B cell (primary cell): Measurements from ENCODE around the gene C22orf31. TPM values are rescaled to one million over a fixed set of nuclear protein-coding genes. Genes with fewer than 3 reads are reported as not detected.

ENCODE experiments used
- ATAC-seq: fragments of 200-7000 bp; cut with Tn5 transposase; one replicate; pipeline ENCODE4 v1.10.0; 2021; ENCODE audit warnings: low read depth, mild to moderate bottlenecking, moderate number of reproducible peaks, moderate library complexity
- CTCF ChIA-PET: fragments of 350-600 bp; sonication (Branson Sonifier 250); formaldehyde crosslinking; loops from one replicate; lab custom pipeline; 2021; ENCODE audit warnings: antibody characterized with exemption, inconsistent platforms; lab: Charles Lee
- POLR2A ChIA-PET: fragments of 350-600 bp; sonication (Branson Sonifier 250); formaldehyde crosslinking; loops from one replicate; lab custom pipeline; 2021; ENCODE audit warnings: antibody characterized with exemption; lab: Charles Lee
- DNase-seq: peaks from one replicate; pipeline ENCODE4 v3.0.0; 2013
- H2AFZ ChIP-seq: 2 replicates; pipeline ENCODE4 v1.6.1; 2012; ENCODE audit warnings: mild to moderate bottlenecking, low read depth, low read length; ENCODE audit not compliant: insufficient read depth, poor library complexity, severe bottlenecking
- H3K27ac ChIP-seq, 2 donors: 1 replicate in 1 of 2; 2 replicates in 1 of 2; pipeline ENCODE4 v1.5.1; 2012 to 2013; ENCODE audit warnings: low read length in 2 of 2, mild to moderate bottlenecking in 2 of 2, moderate library complexity in 1 of 2
- H3K27me3 ChIP-seq, 4 experiments: fragments of 200-600 bp in 1 of 4; sonication (generic) in 1 of 4; replicated peaks in 1 of 4; 1 replicate in 2 of 4; 2 replicates in 2 of 4; pipeline versions ENCODE4 v1.6.1 to v1.7.0; 2013 to 2016; ENCODE audit warnings: low read length in 3 of 4, mild to moderate bottlenecking in 2 of 4, mixed read lengths in 1 of 4, moderate library complexity in 1 of 4; ENCODE audit not compliant: insufficient read depth in 4 of 4, control insufficient read depth in 3 of 4; ENCODE audit errors: control extremely low read depth in 1 of 4
- H3K36me3 ChIP-seq, 2 experiments: replicated peaks in 1 of 2; 1 replicate in 1 of 2; 2 replicates in 1 of 2; pipeline versions ENCODE4 v1.6.1 to v1.7.1; 2013; ENCODE audit warnings: low read length in 1 of 2; ENCODE audit not compliant: insufficient read depth in 2 of 2, control insufficient read depth in 1 of 2; ENCODE audit errors: control extremely low read depth in 1 of 2, extremely low read depth in 1 of 2
- H3K4me1 ChIP-seq, 2 donors: fragments of 200-600 bp in 1 of 2; sonication (generic) in 1 of 2; 1 replicate in 1 of 2; 2 replicates in 1 of 2; pipeline versions ENCODE4 v1.5.1 to v1.6.1; 2013 to 2017; ENCODE audit warnings: low read length in 2 of 2; ENCODE audit not compliant: control insufficient read depth in 2 of 2, insufficient read depth in 2 of 2
- H3K4me2 ChIP-seq: replicated peaks from 2 replicates; pipeline ENCODE3; 2012; ENCODE audit warnings: mild to moderate bottlenecking, low read depth, low read length; ENCODE audit not compliant: poor library complexity, severe bottlenecking
- H3K4me3 ChIP-seq, 5 experiments: fragments of 200-600 bp in 1 of 5; sonication (generic) in 1 of 5; 1 replicate in 3 of 5; 2 replicates in 2 of 5; pipeline versions ENCODE4 v1.5.1 to v1.7.0; 2011 to 2016; ENCODE audit warnings: low read length in 4 of 5, mild to moderate bottlenecking in 4 of 5, low read depth in 2 of 5, control low read depth in 1 of 5, moderate library complexity in 1 of 5; ENCODE audit not compliant: insufficient read depth in 1 of 5; ENCODE audit errors: control extremely low read depth in 1 of 5, extremely low read depth in 1 of 5
- H3K79me2 ChIP-seq: fragments of 200-600 bp; sonication (generic); one replicate; pipeline ENCODE4 v1.6.0; 2016; ENCODE audit warnings: low read length; ENCODE audit not compliant: control insufficient read depth, insufficient read depth
- H3K9ac ChIP-seq: fragments of 200-600 bp; sonication (generic); 2 replicates; pipeline ENCODE4 v1.6.1; 2017; ENCODE audit warnings: mild to moderate bottlenecking, low read length, moderate library complexity
- H3K9me3 ChIP-seq, 3 donors: one replicate each; pipeline versions ENCODE4 v1.6.1 to v1.7.1; 2013; ENCODE audit warnings: low read length in 2 of 3; ENCODE audit not compliant: control insufficient read depth in 2 of 3, insufficient read depth in 1 of 3; ENCODE audit errors: control extremely low read depth in 1 of 3
- H4K20me1 ChIP-seq: 2 replicates; pipeline ENCODE4 v1.6.0; 2012; ENCODE audit warnings: mild to moderate bottlenecking, low read length; ENCODE audit not compliant: insufficient read depth, control insufficient read depth, poor library complexity, severe bottlenecking
- H3K27ac Mint-ChIP-seq: one replicate; pipeline ENCODE4 v1.8.0; 2021; ENCODE audit warnings: mixed read lengths
- H3K27me3 Mint-ChIP-seq: one replicate; pipeline ENCODE4 v1.8.0; 2021; ENCODE audit warnings: mixed read lengths
- H3K4me1 Mint-ChIP-seq: one replicate; pipeline ENCODE4 v1.8.0; 2021; ENCODE audit warnings: mixed read lengths
- H3K4me3 Mint-ChIP-seq: one replicate; pipeline ENCODE4 v1.8.0; 2021; ENCODE audit warnings: mixed read lengths
- H3K9me3 Mint-ChIP-seq: one replicate; pipeline ENCODE4 v1.8.0; 2022; ENCODE audit warnings: mixed read lengths; ENCODE audit not compliant: insufficient read depth
- EZH2 ChIP-seq: IDR thresholded peaks from 2 replicates; pipeline ENCODE4 v1.6.1; 2012; ENCODE audit warnings: borderline replicate concordance, low read depth, mild to moderate bottlenecking, moderate library complexity, low read length; ENCODE audit not compliant: insufficient read depth, poor library complexity, severe bottlenecking
- WGBS: methylation state at CpG from one replicate; pipeline ENCODE4 v1.1.5; 2013; ENCODE audit warnings: missing lambda C conversion rate; ENCODE audit not compliant: insufficient coverage; 5-methylcytosine and 5-hydroxymethylcytosine counted together
- intact Hi-C: fragments of 100-400 bp; cut with micrococcal nuclease; formaldehyde crosslinking; loops from one replicate; pipeline ENCODE4 v1.10.0; 2022
- polyA plus RNA-seq: library from polyadenylated mRNA; depleted of rRNA; stranded (reverse); fragments of >200 nt; gene quantifications from 2 replicates; pipeline ENCODE4 v1.2.3, GENCODE V29; 2012
- total RNA-seq, 2 donors: library from RNA; stranded (reverse); fragments of 120-200 nt in 1 of 2; gene quantifications; 1 replicate in 1 of 2; 2 replicates in 1 of 2; pipeline versions ENCODE4 v1.2.3 to v1.2.4, GENCODE V29; 2013 to 2022
- TF ChIP-seq, protein P1 (sequence below): fragments of 200-600 bp; IDR thresholded peaks from one replicate; pipeline ENCODE4 v1.8.0; 2022; ENCODE audit warnings: antibody characterized with exemption, mild to moderate bottlenecking

Gene C22orf31
- total and polyA plus RNA-seq, 2 donors (not counting 1 experiment from before 2014, with no cell fraction given) = not detected

DNA sequence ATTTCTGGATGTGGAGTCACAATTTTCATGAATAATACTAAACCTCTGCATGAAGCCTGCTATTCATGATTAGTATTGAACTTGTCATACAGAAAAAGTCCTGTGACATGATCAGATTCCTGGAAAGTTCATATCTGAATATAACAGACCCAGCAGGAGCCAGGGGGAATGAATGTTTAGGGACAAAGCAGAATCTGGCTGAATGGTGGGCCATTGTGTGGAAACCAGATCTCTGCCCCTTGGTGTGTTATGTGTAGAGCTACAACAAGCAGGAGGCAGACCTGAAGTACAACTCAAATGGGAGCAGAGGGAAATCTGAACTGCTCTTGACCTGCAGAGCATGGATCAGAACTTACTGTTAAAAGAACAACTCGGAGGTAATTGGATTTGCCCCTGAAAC is 41.5 kb upstream of the C22orf31 start:
- Mint-ChIP-seq H3K4me3 (no peak overlapping the region), H3K27me3 (peaks cover 8% of the 10 kb centered on the region), H3K27ac (no peak overlapping the region), H3K9me3 (no peaks in the 10 kb centered on the region), H3K4me1 (no peaks in the 10 kb centered on the region)
- H3K36me3 ChIP-seq = no peaks in the 10 kb centered on the region
- POLR2A ChIA-PET = no interaction called here
- CTCF ChIA-PET = no interaction called here
- intact Hi-C loops = no loop called here
- no peaks in the 10 kb centered on the region for H4K20me1 ChIP-seq
- WGBS = 100% methylated on average over 1 of the region's 1 CpG
- ATAC-seq (no peak), DNase-seq (no peak)
- H3K4me1 ChIP-seq = no peaks in the 10 kb centered on the region
- no peak overlapping the region for H3K9ac ChIP-seq
- H3K4me2 ChIP-seq = no peak overlapping the region
- no peak overlapping the region for H3K27ac ChIP-seq
- H3K79me2 ChIP-seq = no peaks in the 10 kb centered on the region
- peaks cover 0 to 6% (median 2%) of the 10 kb centered on the region in 4 experiments for H3K27me3 ChIP-seq
- no peaks in the 10 kb centered on the region for H3K9me3 ChIP-seq
- H2AFZ ChIP-seq = no peak overlapping the region
- no peak overlapping the region for H3K4me3 ChIP-seq
- no peak for TF ChIP-seq EZH2
- TF ChIP-seq, protein P1, sequence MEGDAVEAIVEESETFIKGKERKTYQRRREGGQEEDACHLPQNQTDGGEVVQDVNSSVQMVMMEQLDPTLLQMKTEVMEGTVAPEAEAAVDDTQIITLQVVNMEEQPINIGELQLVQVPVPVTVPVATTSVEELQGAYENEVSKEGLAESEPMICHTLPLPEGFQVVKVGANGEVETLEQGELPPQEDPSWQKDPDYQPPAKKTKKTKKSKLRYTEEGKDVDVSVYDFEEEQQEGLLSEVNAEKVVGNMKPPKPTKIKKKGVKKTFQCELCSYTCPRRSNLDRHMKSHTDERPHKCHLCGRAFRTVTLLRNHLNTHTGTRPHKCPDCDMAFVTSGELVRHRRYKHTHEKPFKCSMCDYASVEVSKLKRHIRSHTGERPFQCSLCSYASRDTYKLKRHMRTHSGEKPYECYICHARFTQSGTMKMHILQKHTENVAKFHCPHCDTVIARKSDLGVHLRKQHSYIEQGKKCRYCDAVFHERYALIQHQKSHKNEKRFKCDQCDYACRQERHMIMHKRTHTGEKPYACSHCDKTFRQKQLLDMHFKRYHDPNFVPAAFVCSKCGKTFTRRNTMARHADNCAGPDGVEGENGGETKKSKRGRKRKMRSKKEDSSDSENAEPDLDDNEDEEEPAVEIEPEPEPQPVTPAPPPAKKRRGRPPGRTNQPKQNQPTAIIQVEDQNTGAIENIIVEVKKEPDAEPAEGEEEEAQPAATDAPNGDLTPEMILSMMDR = no peak

DNA sequence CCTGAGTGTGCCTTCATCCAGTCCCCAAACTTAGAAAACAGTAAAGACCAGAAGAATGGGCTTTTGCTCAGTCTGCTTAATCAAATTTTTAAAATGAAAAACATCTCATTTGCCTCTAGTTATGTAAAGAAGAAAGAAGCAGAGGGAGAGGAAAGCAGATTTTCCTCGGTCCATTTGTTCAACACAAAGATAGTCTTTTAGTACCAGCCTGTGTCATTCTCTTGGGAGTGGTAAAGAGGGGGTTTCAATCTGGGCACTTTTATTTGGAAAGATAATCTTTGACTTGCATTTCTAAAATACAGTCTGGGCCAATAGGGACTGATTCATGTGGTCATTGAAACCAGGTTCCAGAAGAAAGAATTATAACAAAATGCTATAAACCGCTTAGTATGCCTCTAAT is 40.7 kb upstream of the C22orf31 start:
- H3K9me3 ChIP-seq = no peaks in the 10 kb centered on the region
- H4K20me1 ChIP-seq = no peaks in the 10 kb centered on the region
- no peak for TF ChIP-seq EZH2
- TF ChIP-seq, protein P1 = no peak
- intact Hi-C loops = no loop called here
- H3K27ac ChIP-seq = no peak overlapping the region
- H3K4me3 Mint-ChIP-seq = no peak overlapping the region
- no peak overlapping the region for H2AFZ ChIP-seq
- WGBS = 100% methylated on average over 1 of the region's 2 CpGs
- no peaks in the 10 kb centered on the region for H3K4me1 ChIP-seq
- DNase-seq = no peak
- ChIA-PET CTCF (no interaction called here), POLR2A (no interaction called here)
- no peak overlapping the region for H3K9ac ChIP-seq
- H3K27me3 Mint-ChIP-seq = peaks cover 7% of the 10 kb centered on the region
- no peak overlapping the region for H3K4me3 ChIP-seq
- H3K9me3 Mint-ChIP-seq = no peaks in the 10 kb centered on the region
- H3K36me3 ChIP-seq = no peaks in the 10 kb centered on the region
- no peak overlapping the region for H3K27ac Mint-ChIP-seq
- peaks cover 0 to 6% (median 0%) of the 10 kb centered on the region in 4 experiments for H3K27me3 ChIP-seq
- H3K79me2 ChIP-seq = no peaks in the 10 kb centered on the region
- no peak overlapping the region for H3K4me2 ChIP-seq
- no peaks in the 10 kb centered on the region for H3K4me1 Mint-ChIP-seq
- ATAC-seq = no peak
